Trophoblast cell (in vitro differentiated cells and primary cell): ENCODE results near the gene NF1.
A peak's percentile ranks its signal among the peaks of the same experiment; 100 is the strongest.

Experiments used
- DNase-seq, 2 donors: peaks; one replicate each; pipeline ENCODE4 v3.0.0-alpha.2; 2016
- H2AFZ ChIP-seq: 2 replicates; pipeline ENCODE4 v1.6.1; 2013; ENCODE audit warnings: low read length, moderate library complexity, mild to moderate bottlenecking; ENCODE audit not compliant: insufficient read depth, poor library complexity
- H2AK5ac ChIP-seq: 2 replicates; pipeline ENCODE4 v1.6.1; 2013; ENCODE audit warnings: mild to moderate bottlenecking, low read length
- H2BK120ac ChIP-seq: 2 replicates; pipeline ENCODE4 v1.6.1; 2013; ENCODE audit warnings: low read length, mild to moderate bottlenecking, moderate library complexity; ENCODE audit not compliant: insufficient read depth, poor library complexity
- H2BK12ac ChIP-seq: 2 replicates; pipeline ENCODE4 v1.6.1; 2013; ENCODE audit warnings: mild to moderate bottlenecking, low read length, moderate library complexity
- H2BK5ac ChIP-seq: 2 replicates; pipeline ENCODE4 v1.6.1; 2013; ENCODE audit warnings: low read length, low read depth, moderate library complexity, mild to moderate bottlenecking; ENCODE audit not compliant: poor library complexity
- H3K14ac ChIP-seq: 2 replicates; pipeline ENCODE4 v1.6.1; 2013; ENCODE audit warnings: mild to moderate bottlenecking, low read length
- H3K18ac ChIP-seq: 2 replicates; pipeline ENCODE4 v1.6.1; 2013; ENCODE audit warnings: mild to moderate bottlenecking, low read length
- H3K23ac ChIP-seq: 2 replicates; pipeline ENCODE4 v1.6.1; 2013; ENCODE audit warnings: low read length
- H3K27ac ChIP-seq: 2 replicates; pipeline ENCODE4 v1.5.1; 2013; ENCODE audit warnings: low read depth, mild to moderate bottlenecking, inconsistent platforms, low read length, moderate library complexity
- H3K27me3 ChIP-seq: 2 replicates; pipeline ENCODE4 v1.6.1; 2013; ENCODE audit warnings: inconsistent platforms, mild to moderate bottlenecking, low read length, moderate library complexity; ENCODE audit not compliant: insufficient read depth
- H3K36me3 ChIP-seq, 2 experiments: 1 replicate in 1 of 2; 2 replicates in 1 of 2; pipeline ENCODE4 v1.6.1; 2013; ENCODE audit warnings: low read length in 2 of 2, mild to moderate bottlenecking in 2 of 2, moderate library complexity in 1 of 2; ENCODE audit not compliant: insufficient read depth in 2 of 2, control insufficient read depth in 1 of 2
- H3K4ac ChIP-seq: 2 replicates; pipeline ENCODE4 v1.6.1; 2013; ENCODE audit warnings: low read depth, mild to moderate bottlenecking, low read length, moderate library complexity
- H3K4me1 ChIP-seq, 2 experiments: 1 replicate in 1 of 2; 2 replicates in 1 of 2; pipeline ENCODE4 v1.6.1; 2013; ENCODE audit warnings: low read length in 2 of 2, mild to moderate bottlenecking in 2 of 2, moderate library complexity in 1 of 2; ENCODE audit not compliant: insufficient read depth in 2 of 2, control insufficient read depth in 1 of 2
- H3K4me2 ChIP-seq: 2 replicates; pipeline ENCODE4 v1.6.1; 2013; ENCODE audit warnings: inconsistent platforms, mild to moderate bottlenecking, low read length, moderate library complexity
- H3K4me3 ChIP-seq: 2 replicates; pipeline ENCODE4 v1.5.1; 2013; ENCODE audit warnings: mild to moderate bottlenecking, low read depth, low read length, inconsistent platforms
- H3K79me1 ChIP-seq: one replicate; pipeline ENCODE4 v1.6.1; 2013; ENCODE audit warnings: low read length
- H3K79me2 ChIP-seq: 2 replicates; pipeline ENCODE4 v1.6.1; 2013; ENCODE audit warnings: low read length, mild to moderate bottlenecking; ENCODE audit not compliant: control insufficient read depth, insufficient read depth, poor library complexity
- H3K9ac ChIP-seq: 2 replicates; pipeline ENCODE4 v1.6.1; 2013; ENCODE audit warnings: mild to moderate bottlenecking, low read length
- H3K9me3 ChIP-seq: 2 replicates; pipeline ENCODE4 v1.6.1; 2013; ENCODE audit warnings: low read depth, mild to moderate bottlenecking, control low read depth, inconsistent platforms, low read length; ENCODE audit not compliant: insufficient read depth
- H4K12ac ChIP-seq: 2 replicates; pipeline ENCODE4 v1.6.1; 2013; ENCODE audit warnings: low read depth, mild to moderate bottlenecking, low read length, moderate library complexity
- H4K8ac ChIP-seq: 2 replicates; pipeline ENCODE4 v1.6.1; 2013; ENCODE audit warnings: low read depth, mild to moderate bottlenecking, low read length, moderate library complexity
- H4K91ac ChIP-seq: one replicate; pipeline ENCODE4 v1.6.1; 2013; ENCODE audit warnings: low read depth, mild to moderate bottlenecking, low read length, moderate library complexity
- WGBS: extraction: QIAGEN DNeasy Blood & Tissue Kit; methylation state at CpG from one replicate; pipeline ENCODE4 v1.1.7; 2013; ENCODE audit warnings: missing lambda C conversion rate; ENCODE audit not compliant: insufficient read length, insufficient coverage; ENCODE audit errors: extremely low coverage; 5-methylcytosine and 5-hydroxymethylcytosine counted together

The NF1 gene

GRCh38 chr17:31387438-31387837 lies 292.7 kb downstream of the NF1 start:
- no peak overlapping the region for H2BK5ac ChIP-seq
- no peak overlapping the region for H4K8ac ChIP-seq
- H3K4me2 ChIP-seq: no peak overlapping the region
- no peak overlapping the region for H2BK120ac ChIP-seq
- H3K9ac ChIP-seq: no peak overlapping the region
- H4K12ac ChIP-seq: no peak overlapping the region
- no peak overlapping the region for H2AFZ ChIP-seq
- H3K4me3 ChIP-seq: no peak overlapping the region
- no peak for DNase-seq
- H3K4me1 ChIP-seq: peaks cover 3 to 7% of the 10 kb centered on the region in 2 experiments
- H3K27ac ChIP-seq: no peak overlapping the region
- no peak overlapping the region for H3K23ac ChIP-seq
- no peaks in the 10 kb centered on the region for H3K79me1 ChIP-seq
- no peak overlapping the region for H4K91ac ChIP-seq
- no peak overlapping the region for H3K4ac ChIP-seq
- no peak overlapping the region for H3K14ac ChIP-seq
- no peak overlapping the region for H2BK12ac ChIP-seq
- H3K27me3 ChIP-seq: peaks cover 18% of the 10 kb centered on the region
- no peaks in the 10 kb centered on the region for H3K79me2 ChIP-seq
- peaks cover 0 to under 1% of the 10 kb centered on the region in 2 experiments for H3K36me3 ChIP-seq
- H2AK5ac ChIP-seq: no peak overlapping the region
- H3K9me3 ChIP-seq: peaks cover 1% of the 10 kb centered on the region
- no peak overlapping the region for H3K18ac ChIP-seq
- WGBS: no CpG with 5 or more reads among the region's 12 CpGs

- no peaks in the 10 kb centered on the region for H3K79me2 ChIP-seq
- H3K4me2 ChIP-seq: no peak overlapping the region
- H3K23ac ChIP-seq: no peak overlapping the region
- H2BK5ac ChIP-seq: no peak overlapping the region
- no peak overlapping the region for H3K4ac ChIP-seq
- H2AFZ ChIP-seq: no peak overlapping the region
- no peak overlapping the region for H2BK120ac ChIP-seq
- H2AK5ac ChIP-seq: no peak overlapping the region
- H4K91ac ChIP-seq: no peak overlapping the region
- H3K36me3 ChIP-seq: no peaks in the 10 kb centered on the region
- no CpG with 5 or more reads among the region's 2 CpGs for WGBS
- no peaks in the 10 kb centered on the region for H3K79me1 ChIP-seq
- H3K4me1 ChIP-seq: peaks cover 3 to 7% of the 10 kb centered on the region in 2 experiments
- DNase-seq: no peak
- no peak overlapping the region for H3K9ac ChIP-seq
- no peak overlapping the region for H4K12ac ChIP-seq
- H3K27me3 ChIP-seq: peaks cover 22% of the 10 kb centered on the region
- H3K9me3 ChIP-seq: peaks cover 1% of the 10 kb centered on the region
- H2BK12ac ChIP-seq: no peak overlapping the region
- no peak overlapping the region for H3K14ac ChIP-seq
- H3K18ac ChIP-seq: no peak overlapping the region
- H4K8ac ChIP-seq: no peak overlapping the region
- H3K27ac ChIP-seq: no peak overlapping the region
- H3K4me3 ChIP-seq: no peak overlapping the region
Measured at GRCh38 chr17:31388351-31388750, 293.6 kb downstream of the NF1 start.

- Histone ChIP-seq H3K79me1 (no peaks in the 10 kb centered on the region), H2AFZ (no peak overlapping the region), H3K36me3 (no peaks in the 10 kb centered on the region), H3K18ac (no peak overlapping the region), H3K9me3 (peaks cover 1% of the 10 kb centered on the region), H4K12ac (no peak overlapping the region), H3K4me2 (no peak overlapping the region), H3K27ac (no peak overlapping the region), H2AK5ac (no peak overlapping the region), H3K9ac (no peak overlapping the region), H2BK12ac (no peak overlapping the region), H3K4ac (no peak overlapping the region), H3K14ac (no peak overlapping the region), H2BK120ac (no peak overlapping the region), H2BK5ac (no peak overlapping the region), H4K91ac (no peak overlapping the region), H3K23ac (no peak overlapping the region), H3K79me2 (no peaks in the 10 kb centered on the region), H3K4me1 (peaks cover 3 to 7% of the 10 kb centered on the region in 2 experiments), H4K8ac (no peak overlapping the region), H3K27me3 (peaks cover 22% of the 10 kb centered on the region), H3K4me3 (no peak overlapping the region)
- WGBS: no CpG with 5 or more reads among the region's 18 CpGs
- peak in 1 of 2 donors; percentile 27 for DNase-seq
Measured at GRCh38 chr17:31388770-31389656, 294.2 kb downstream of the NF1 start.

GRCh38 chr17:31389657-31390381 lies 295.0 kb downstream of the NF1 start:
- no CpG with 5 or more reads among the region's 22 CpGs for WGBS

More at GRCh38 chr17:31389657-31390381, 295.0 kb downstream of the NF1 start:
- Histone ChIP-seq H3K36me3 (no peaks in the 10 kb centered on the region), H2BK12ac (no peak overlapping the region), H3K9me3 (peaks cover 1% of the 10 kb centered on the region), H2BK5ac (no peak overlapping the region), H3K27ac (no peak overlapping the region), H3K4ac (no peak overlapping the region), H3K18ac (no peak overlapping the region), H3K4me1 (peaks cover 3 to 7% of the 10 kb centered on the region in 2 experiments), H3K23ac (no peak overlapping the region), H2AFZ (no peak overlapping the region), H4K8ac (no peak overlapping the region), H3K9ac (no peak overlapping the region), H3K4me3 (no peak overlapping the region), H3K4me2 (no peak overlapping the region), H2BK120ac (no peak overlapping the region), H4K12ac (no peak overlapping the region), H3K79me2 (no peaks in the 10 kb centered on the region), H2AK5ac (no peak overlapping the region), H3K27me3 (peaks cover 22% of the 10 kb centered on the region), H3K79me1 (no peaks in the 10 kb centered on the region), H3K14ac (no peak overlapping the region), H4K91ac (no peak overlapping the region)
- no peak for DNase-seq
